OCI-LY1 (cell line): Measurements from ENCODE around the gene RELCH.

Experiments
- EZH2 ChIP-seq: fragments of 200-600 bp; sonication (generic), shearing (Covaris generic); IDR thresholded peaks from 2 replicates; pipeline ENCODE4 v1.8.0; 2017; ENCODE audit warnings: borderline replicate concordance, mixed run types, mild to moderate bottlenecking, antibody characterized with exemption, low read length, moderate library complexity, mixed read lengths
- TF ChIP-seq, protein P1 (sequence below): fragments of 200-600 bp; sonication (generic), shearing (Covaris generic); IDR thresholded peaks from 2 replicates; pipeline ENCODE4 v1.5.1; 2017; ENCODE audit warnings: mild to moderate bottlenecking, antibody characterized with exemption, low read length, moderate library complexity, mixed read lengths

DNA sequence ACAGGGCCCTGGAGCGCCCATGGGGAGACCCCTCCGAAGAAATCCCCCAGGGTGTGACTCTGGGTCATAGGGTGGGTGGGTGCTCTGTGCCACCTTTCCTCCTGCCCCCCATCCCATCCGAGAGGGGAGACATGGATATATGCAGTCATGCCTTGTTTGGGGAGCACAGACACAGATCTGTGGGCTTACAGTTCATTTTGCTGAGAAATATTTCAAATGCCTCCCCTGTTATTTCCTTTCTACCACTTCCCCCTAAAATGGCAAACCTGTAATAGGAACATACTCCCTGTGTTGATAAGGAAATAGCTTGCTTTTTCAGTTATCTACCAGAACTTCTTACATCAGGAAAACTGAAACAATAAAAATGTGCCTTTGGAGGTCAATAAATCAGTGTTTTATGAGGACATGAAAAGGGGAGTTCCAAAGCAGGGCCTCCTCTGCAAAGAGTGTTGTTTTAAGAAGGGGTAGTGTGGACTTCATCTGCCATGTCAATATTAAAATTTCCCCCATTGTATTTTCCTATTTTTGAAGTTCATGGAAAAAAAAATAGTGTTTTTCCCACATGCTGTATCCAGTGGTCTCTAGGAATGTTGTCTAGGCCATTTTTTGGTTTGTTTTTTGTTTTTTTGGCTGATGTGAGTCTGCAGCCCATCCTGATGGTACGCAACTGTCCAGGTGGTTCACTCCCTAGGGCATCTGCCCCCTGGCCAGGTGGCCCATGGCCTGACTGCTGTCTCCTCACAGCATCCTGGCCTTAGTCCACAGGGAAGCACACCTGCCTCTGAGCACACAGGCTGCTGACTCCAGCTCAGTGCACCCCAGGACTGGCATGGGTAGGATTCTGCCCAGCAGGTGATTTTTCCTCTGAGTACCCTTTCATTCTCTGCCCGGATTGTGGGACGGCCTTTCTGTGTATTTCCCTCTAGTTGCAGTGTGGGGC is 141.8 kb downstream of the RELCH start:
- TF ChIP-seq, protein P1, sequence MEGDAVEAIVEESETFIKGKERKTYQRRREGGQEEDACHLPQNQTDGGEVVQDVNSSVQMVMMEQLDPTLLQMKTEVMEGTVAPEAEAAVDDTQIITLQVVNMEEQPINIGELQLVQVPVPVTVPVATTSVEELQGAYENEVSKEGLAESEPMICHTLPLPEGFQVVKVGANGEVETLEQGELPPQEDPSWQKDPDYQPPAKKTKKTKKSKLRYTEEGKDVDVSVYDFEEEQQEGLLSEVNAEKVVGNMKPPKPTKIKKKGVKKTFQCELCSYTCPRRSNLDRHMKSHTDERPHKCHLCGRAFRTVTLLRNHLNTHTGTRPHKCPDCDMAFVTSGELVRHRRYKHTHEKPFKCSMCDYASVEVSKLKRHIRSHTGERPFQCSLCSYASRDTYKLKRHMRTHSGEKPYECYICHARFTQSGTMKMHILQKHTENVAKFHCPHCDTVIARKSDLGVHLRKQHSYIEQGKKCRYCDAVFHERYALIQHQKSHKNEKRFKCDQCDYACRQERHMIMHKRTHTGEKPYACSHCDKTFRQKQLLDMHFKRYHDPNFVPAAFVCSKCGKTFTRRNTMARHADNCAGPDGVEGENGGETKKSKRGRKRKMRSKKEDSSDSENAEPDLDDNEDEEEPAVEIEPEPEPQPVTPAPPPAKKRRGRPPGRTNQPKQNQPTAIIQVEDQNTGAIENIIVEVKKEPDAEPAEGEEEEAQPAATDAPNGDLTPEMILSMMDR, result no peak
- TF ChIP-seq EZH2, result no peak
